ENCODE data around the gene GPR21. TPM values are rescaled to one million over a fixed set of nuclear protein-coding genes. Genes with fewer than 3 reads are reported as not detected.

GPR21 gene
- 1 to 10 TPM in 1 of 9 donors, under 1 TPM in 4, not detected in 4; 0.23 to 1.6 (median 0.34) TPM for total RNA-seq
- under 1 TPM in 1 of 2 donors, not detected in 1; 0.19 TPM for polyA plus RNA-seq
- long read RNA-seq, donor 1 = 0 reads
- long read RNA-seq, donor 2 = 0 reads
- long read RNA-seq, donor 3 = 0 reads

DNA sequence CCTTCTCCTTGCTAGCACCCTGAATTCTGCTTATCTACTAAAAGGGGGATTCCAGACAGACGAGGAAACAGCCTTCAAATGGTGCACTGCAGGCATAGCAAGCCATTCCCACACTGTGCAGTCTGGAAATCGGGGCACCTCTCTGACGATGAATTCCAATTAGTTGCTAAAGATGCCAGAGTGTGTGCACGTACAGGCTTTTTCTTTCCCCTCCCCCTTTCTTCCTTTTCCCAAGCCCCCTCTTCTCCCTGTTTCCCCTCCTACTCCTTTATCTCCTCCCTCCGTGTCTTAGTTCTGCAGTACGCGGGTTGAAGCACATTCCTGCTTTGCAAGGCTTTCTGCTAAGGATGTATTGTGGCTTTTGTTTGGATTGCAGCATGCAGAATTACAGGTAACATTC lies at the start of gene GPR21:
Gene GPR21, plus strand, starts transcription at position 316 of the 400 bp plus-strand sequence. CDS start 900 bp downstream, outside the sequence.
- DNase-seq (no peak), ATAC-seq (peak in 1 of 4 donors; percentile 23)
- peak within 1 kb of the TSS in 4 of 12 donors; percentile 13 to 49 (median 22) for H3K27ac ChIP-seq
- intact Hi-C loops (cut with DNase I) = no loop called here
- H3K9me3 ChIP-seq = no peaks in the 10 kb centered on the region
- 54 to 67% (median 61%) methylated on average over 7 of the region's 7 CpGs for WGBS, 4 donors
- peaks cover 0 to 22% (median 7%) of the 10 kb centered on the region in 12 donors for H3K4me1 ChIP-seq
- no peaks in the 10 kb centered on the region for H3K27me3 ChIP-seq
- peak within 1 kb of the TSS in 10 of 12 donors; percentile 15 to 49 (median 36) for H3K4me3 ChIP-seq
- TF ChIP-seq POLR2A (IDR thresholded peaks at IDR 0.05) = no peak
- TF ChIP-seq, protein P1, sequence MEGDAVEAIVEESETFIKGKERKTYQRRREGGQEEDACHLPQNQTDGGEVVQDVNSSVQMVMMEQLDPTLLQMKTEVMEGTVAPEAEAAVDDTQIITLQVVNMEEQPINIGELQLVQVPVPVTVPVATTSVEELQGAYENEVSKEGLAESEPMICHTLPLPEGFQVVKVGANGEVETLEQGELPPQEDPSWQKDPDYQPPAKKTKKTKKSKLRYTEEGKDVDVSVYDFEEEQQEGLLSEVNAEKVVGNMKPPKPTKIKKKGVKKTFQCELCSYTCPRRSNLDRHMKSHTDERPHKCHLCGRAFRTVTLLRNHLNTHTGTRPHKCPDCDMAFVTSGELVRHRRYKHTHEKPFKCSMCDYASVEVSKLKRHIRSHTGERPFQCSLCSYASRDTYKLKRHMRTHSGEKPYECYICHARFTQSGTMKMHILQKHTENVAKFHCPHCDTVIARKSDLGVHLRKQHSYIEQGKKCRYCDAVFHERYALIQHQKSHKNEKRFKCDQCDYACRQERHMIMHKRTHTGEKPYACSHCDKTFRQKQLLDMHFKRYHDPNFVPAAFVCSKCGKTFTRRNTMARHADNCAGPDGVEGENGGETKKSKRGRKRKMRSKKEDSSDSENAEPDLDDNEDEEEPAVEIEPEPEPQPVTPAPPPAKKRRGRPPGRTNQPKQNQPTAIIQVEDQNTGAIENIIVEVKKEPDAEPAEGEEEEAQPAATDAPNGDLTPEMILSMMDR (IDR thresholded peaks at IDR 0.05) = no peak
- H3K36me3 ChIP-seq = peaks cover 0 to 34% (median 11%) of the 10 kb centered on the region in 9 donors

DNA sequence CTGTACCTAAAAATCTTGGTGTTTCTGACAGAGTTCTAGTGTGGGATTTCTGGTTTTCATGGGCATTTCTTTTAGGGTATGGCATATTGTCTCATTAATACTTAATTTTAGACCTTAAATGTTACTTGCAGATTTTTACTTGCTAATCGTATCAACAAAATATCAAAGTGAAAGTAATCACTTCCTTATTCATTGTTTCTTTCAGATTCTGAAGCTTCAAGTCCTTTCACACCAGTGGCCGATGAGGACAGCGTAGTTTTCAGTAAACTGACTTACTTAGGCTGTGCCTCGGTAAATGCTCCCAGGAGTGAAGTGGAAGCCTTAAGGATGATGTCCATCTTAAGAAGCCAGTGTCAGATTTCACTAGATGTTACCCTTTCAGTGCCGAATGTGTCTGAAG lies 47.5 kb upstream of the GPR21 start:
- intact Hi-C loops (cut with DNase I) = loop anchor here in 4 of 10 donors (2.0 to 10.0 kb wide), 5 partner anchors 15 to 521 kb away; partner anchors contain the start of genes RC3H2 (in 1 of the 4) and ZBTB26 (in 1 of the 4)
- Histone ChIP-seq H3K9me3 (no peaks in the 10 kb centered on the region), H3K36me3 (peaks cover 0 to 64% (median 48%) of the 10 kb centered on the region in 9 donors), H3K4me1 (no peaks in the 10 kb centered on the region), H3K4me3 (no peak overlapping the region), H3K27ac (no peak overlapping the region), H3K27me3 (no peaks in the 10 kb centered on the region)
- no peak for TF ChIP-seq POLR2A (IDR thresholded peaks at IDR 0.05)
- TF ChIP-seq, protein P1 (IDR thresholded peaks at IDR 0.05) = no peak
- no peak for ATAC-seq
- no peak for DNase-seq
- WGBS, 4 donors = 76 to 83% (median 79%) methylated on average over 5 of the region's 5 CpGs

GRCh38 chr9:122988141-122988540 lies 45.3 kb upstream of the GPR21 start:
- no peaks in the 10 kb centered on the region for H3K9me3 ChIP-seq
- H3K27ac ChIP-seq = no peak overlapping the region
- ATAC-seq = no peak
- H3K4me1 ChIP-seq = peaks cover 0 to 5% (median 0%) of the 10 kb centered on the region in 12 donors
- no peak for TF ChIP-seq POLR2A (IDR thresholded peaks at IDR 0.05)
- H3K4me3 ChIP-seq = no peak overlapping the region
- intact Hi-C loops (cut with DNase I) = loop anchor here in 3 of 10 donors (5.0 to 10.0 kb wide), 4 partner anchors 53 to 523 kb away; partner anchors contain the start of genes RC3H2 (in 1 of the 3) and ZBTB26 (in 1 of the 3)
- peaks cover 0 to 75% (median 56%) of the 10 kb centered on the region in 9 donors for H3K36me3 ChIP-seq
- H3K27me3 ChIP-seq = no peaks in the 10 kb centered on the region
- no peak for DNase-seq
- 89 to 95% (median 92%) methylated on average over 2 of the region's 2 CpGs for WGBS, 4 donors

DNA sequence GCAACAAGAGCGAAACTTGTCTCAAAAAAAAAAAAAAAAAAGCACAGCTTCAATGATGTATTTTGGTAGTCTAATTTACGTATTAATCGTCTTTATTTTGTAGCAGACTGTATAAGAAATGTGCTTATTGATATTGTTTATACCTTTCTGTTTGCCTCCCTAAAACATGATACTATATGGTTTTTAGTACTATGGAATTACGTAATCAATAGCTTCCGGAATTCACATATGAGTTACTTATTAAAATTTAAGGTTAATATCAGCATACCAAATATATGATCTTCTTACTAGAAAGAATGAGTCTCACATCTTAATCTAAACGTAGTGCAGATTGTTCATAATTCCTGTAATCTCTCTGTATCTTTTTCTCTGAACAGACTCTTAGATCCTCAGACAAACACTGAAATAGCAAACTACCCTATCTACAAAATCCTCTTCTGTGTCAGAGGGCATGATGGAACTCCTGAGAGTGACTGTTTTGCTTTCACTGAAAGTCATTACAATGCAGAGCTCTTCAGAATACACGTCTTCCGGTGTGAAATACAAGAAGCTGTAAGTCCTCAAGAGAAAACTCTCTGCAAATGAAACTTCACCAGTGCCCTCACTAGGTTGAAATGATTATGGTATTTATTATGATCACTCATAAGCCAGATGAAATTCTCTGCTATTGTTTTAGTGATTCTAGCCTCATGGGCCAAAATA lies 44.4 kb upstream of the GPR21 start:
- H3K36me3 ChIP-seq = peaks cover 0 to 81% (median 61%) of the 10 kb centered on the region in 9 donors
- 79 to 84% (median 81%) methylated on average over 8 of the region's 8 CpGs for WGBS, 4 donors
- no peak for ATAC-seq
- TF ChIP-seq POLR2A (IDR thresholded peaks at IDR 0.05) = no peak
- TF ChIP-seq, protein P1 (IDR thresholded peaks at IDR 0.05) = no peak
- H3K27me3 ChIP-seq = no peaks in the 10 kb centered on the region
- no peak overlapping the region for H3K4me3 ChIP-seq
- intact Hi-C loops (cut with DNase I) = loop anchor here in 3 of 10 donors (5.0 to 10.0 kb wide), 4 partner anchors 54 to 524 kb away; partner anchors contain the start of genes RC3H2 (in 1 of the 3) and ZBTB26 (in 1 of the 3)
- no peaks in the 10 kb centered on the region for H3K9me3 ChIP-seq
- H3K27ac ChIP-seq = no peak overlapping the region
- DNase-seq = no peak
- peaks cover 0 to 5% (median 0%) of the 10 kb centered on the region in 12 donors for H3K4me1 ChIP-seq

Measured in heart left ventricle (tissue), 16 donors.